ENCODE data around the gene SALL1. TPM values are rescaled to one million over a fixed set of nuclear protein-coding genes. Genes with fewer than 3 reads are reported as not detected.

SALL1 gene
- total RNA-seq, 1 experiment from 2014 or later = 101 TPM

- Histone ChIP-seq H3K79me1 (ENCODE audit: insufficient read depth, low read depth, low read length, poor library complexity, severe bottlenecking) (no peaks in the 10 kb centered on the region), H2BK15ac (ENCODE audit: low read depth, low read length) (no peak overlapping the region), H3K18ac (ENCODE audit: insufficient read length, low read depth, low read length) (no peak overlapping the region), H3K4ac (ENCODE audit: low read depth, low read length) (no peak overlapping the region), H2BK20ac (ENCODE audit: low read depth, low read length, poor library complexity, severe bottlenecking) (no peak overlapping the region), H3K56ac (ENCODE audit: insufficient read length, low read depth, low read length) (no peak overlapping the region), H4K5ac (ENCODE audit: insufficient read length, low read depth, low read length) (no peak overlapping the region), H3K4me1 (ENCODE audit: insufficient read depth, low read length) (peaks cover 17% of the 10 kb centered on the region), H3K27ac (ENCODE audit: insufficient read length, low read depth, low read length) (no peak overlapping the region), H3K14ac (ENCODE audit: insufficient read depth, low read length) (no peak overlapping the region), H2BK5ac (ENCODE audit: insufficient read length, low read length) (no peak overlapping the region), H3K23me2 (ENCODE audit: insufficient read length, low read depth, low read length, poor library complexity, severe bottlenecking) (no peaks in the 10 kb centered on the region), H3K27me3 (ENCODE audit: insufficient read depth, low read length) (no peaks in the 10 kb centered on the region), H3K79me2 (ENCODE audit: insufficient read depth, low read length) (no peaks in the 10 kb centered on the region), H2AK5ac (ENCODE audit: insufficient read length, low read length) (no peak overlapping the region), H2BK120ac (ENCODE audit: low read depth, low read length, poor library complexity, severe bottlenecking) (no peak overlapping the region), H2BK12ac (ENCODE audit: insufficient read length, low read depth, low read length) (no peak overlapping the region), H2AFZ (ENCODE audit: low read length) (no peak overlapping the region), H3K23ac (ENCODE audit: insufficient read length, low read depth, low read length) (no peak overlapping the region), H3K9ac (ENCODE audit: extremely low read depth, insufficient read length, low read length) (no peak overlapping the region), H4K8ac (replicated peaks; ENCODE audit: insufficient read length, low read depth, low read length) (no peak overlapping the region), H3K9me3 (ENCODE audit: control insufficient read depth, low read depth, low read length) (no peaks in the 10 kb centered on the region), H4K91ac (ENCODE audit: insufficient read length, low read depth, low read length) (no peak overlapping the region), H3K4me2 (ENCODE audit: insufficient read depth, insufficient read length, low read length) (no peak overlapping the region), H4K20me1 (ENCODE audit: control insufficient read depth, insufficient read depth, insufficient read length) (no peaks in the 10 kb centered on the region), H3T11ph (ENCODE audit: low read length) (no peak overlapping the region)
- no peaks in the 10 kb centered on the region; a peak in 2 of 7 replicates for H3K36me3 Mint-ChIP-seq (ENCODE audit: insufficient read depth in 1 of 3, low read depth in 3 of 3)
- WGBS (ENCODE audit: extremely low coverage, insufficient read length, low lambda C conversion rate) = no CpG with 5 or more reads among the region's 8 CpGs
- DNase-seq = no peak
- no peak overlapping the region; a peak in 1 of 5 replicates for H3K4me3 Mint-ChIP-seq
- H3K4me1 Mint-ChIP-seq = peaks cover 51 to 54% of the 10 kb centered on the region in 2 experiments
- peaks cover 2% of the 10 kb centered on the region for H3K27me3 Mint-ChIP-seq (ENCODE audit: low read depth)
- TF ChIP-seq CTCF (conservative IDR thresholded peaks at IDR 0.05) = no peak
- no peak overlapping the region; a peak in 1 of 7 replicates for H3K27ac Mint-ChIP-seq
- H3K9me3 Mint-ChIP-seq = no peaks in the 10 kb centered on the region
These were observed 33.8 kb upstream of the SALL1 start for GRCh38 chr16:51184702-51185433.
